Naive thymus-derived CD4-positive, alpha-beta T cell (primary cell): Measurements from ENCODE around the gene USH1C. TPM values are rescaled to one million over a fixed set of nuclear protein-coding genes. Genes with fewer than 3 reads are reported as not detected.
A peak's percentile ranks its signal among the peaks of the same experiment; 100 is the strongest.

ENCODE experiments used
- ATAC-seq: fragments of 150-1000 bp; cut with Tn5 transposase; 2 replicates; pipeline ENCODE4 v1.10.0; 2021; ENCODE audit warnings: mild to moderate bottlenecking, moderate library complexity
- CTCF ChIA-PET: fragments of 350-600 bp; sonication (Branson Sonifier 250); formaldehyde crosslinking; loops from one replicate; lab custom pipeline; 2021; ENCODE audit warnings: antibody characterized with exemption; lab: Charles Lee
- POLR2A ChIA-PET: fragments of 350-600 bp; sonication (Branson Sonifier 250); formaldehyde crosslinking; loops from one replicate; lab custom pipeline; 2021; ENCODE audit warnings: antibody characterized with exemption, inconsistent platforms; lab: Charles Lee
- DNase-seq, 9 donors: peaks; one replicate each; pipeline versions ENCODE4 v3.0.0 to v3.0.0-alpha.2; 2020 to 2022; ENCODE audit warnings: mixed read lengths in 1 of 9
- H3K27ac ChIP-seq: one replicate; pipeline ENCODE4 v1.7.0; 2013; ENCODE audit warnings: mild to moderate bottlenecking, low read depth, low read length, moderate library complexity
- H3K27me3 ChIP-seq, 2 donors: one replicate each; pipeline ENCODE4 v1.7.0; 2013; ENCODE audit warnings: low read length in 2 of 2, mild to moderate bottlenecking in 2 of 2, moderate library complexity in 2 of 2; ENCODE audit not compliant: control insufficient read depth in 2 of 2, insufficient read depth in 2 of 2
- H3K36me3 ChIP-seq, 3 experiments: 1 replicate in 2 of 3; 2 replicates in 1 of 3; pipeline ENCODE4 v1.7.0; 2013; ENCODE audit warnings: low read length in 3 of 3, mild to moderate bottlenecking in 3 of 3, moderate library complexity in 1 of 3; ENCODE audit not compliant: insufficient read depth in 3 of 3, control insufficient read depth in 2 of 3
- H3K4me1 ChIP-seq, 2 donors: one replicate each; pipeline ENCODE4 v1.7.0; 2013; ENCODE audit warnings: low read length in 2 of 2, mild to moderate bottlenecking in 2 of 2, moderate library complexity in 1 of 2; ENCODE audit not compliant: control insufficient read depth in 2 of 2, insufficient read depth in 2 of 2
- H3K4me3 ChIP-seq: 2 replicates; pipeline ENCODE4 v1.7.0; 2013; ENCODE audit warnings: mild to moderate bottlenecking, low read length
- H3K9me3 ChIP-seq, 3 experiments: 1 replicate in 2 of 3; 2 replicates in 1 of 3; pipeline ENCODE4 v1.7.0; 2013; ENCODE audit warnings: low read length in 3 of 3; ENCODE audit not compliant: control insufficient read depth in 2 of 3
- H3K27ac Mint-ChIP-seq, 9 donors: one replicate each; pipeline ENCODE4 v1.8.0; 2020 to 2022; ENCODE audit warnings: mixed read lengths in 9 of 9, mild to moderate bottlenecking in 8 of 9, moderate library complexity in 5 of 9, inconsistent platforms in 2 of 9
- H3K27me3 Mint-ChIP-seq, 5 donors: one replicate each; pipeline ENCODE4 v1.8.0; 2021 to 2022; ENCODE audit warnings: mixed read lengths in 5 of 5, mild to moderate bottlenecking in 1 of 5
- H3K36me3 Mint-ChIP-seq, 5 donors: one replicate each; pipeline ENCODE4 v1.8.0; 2020 to 2022; ENCODE audit warnings: mixed read lengths in 5 of 5, mild to moderate bottlenecking in 3 of 5, inconsistent platforms in 1 of 5
- H3K4me1 Mint-ChIP-seq, 7 donors: one replicate each; pipeline ENCODE4 v1.8.0; 2020 to 2022; ENCODE audit warnings: mixed read lengths in 7 of 7, mild to moderate bottlenecking in 3 of 7, inconsistent platforms in 1 of 7
- H3K4me3 Mint-ChIP-seq, 10 donors: one replicate each; pipeline ENCODE4 v1.8.0; 2020 to 2022; ENCODE audit warnings: mild to moderate bottlenecking in 10 of 10, mixed read lengths in 10 of 10, moderate library complexity in 6 of 10, inconsistent platforms in 2 of 10
- H3K9me3 Mint-ChIP-seq, 11 donors: one replicate each; pipeline ENCODE4 v1.8.0; 2020 to 2022; ENCODE audit warnings: mixed read lengths in 11 of 11, mild to moderate bottlenecking in 4 of 11, inconsistent platforms in 1 of 11, moderate library complexity in 1 of 11
- intact Hi-C, 2 donors: fragments of 100-400 bp; cut with micrococcal nuclease; formaldehyde crosslinking; loops; one replicate each; pipeline ENCODE4 v1.15.1; 2023
- polyA plus RNA-seq, 2 donors: library from polyadenylated mRNA; unstranded; fragments of 300-500 nt; fragmentation: Illumina TruSeq; gene quantifications; one replicate each; pipeline ENCODE4 v1.2.3, GENCODE V29; 2021
- total RNA-seq, 6 experiments: library from RNA in 5 of 6; stranded (reverse) in 5 of 6; gene quantifications; 1 replicate in 5 of 6; 2 replicates in 1 of 6; pipeline ENCODE4 v1.2.3 and lab custom pipeline; 2021 to 2026

The USH1C gene
- total and polyA plus RNA-seq, 7 experiments from 2014 or later = not detected

GRCh38 chr11:17476317-17477083 lies 67.7 kb downstream of the USH1C start, which contains the start of gene ABCC8:
ABCC8 (minus strand) TSS chr11:17476845; CDS start chr11:17476776, 69 bp downstream.
- Mint-ChIP-seq H3K27ac (peak within 1 kb of the TSS in 1 of 9 donors; percentile 63), H3K4me3 (peak within 1 kb of the TSS in 4 of 10 donors; percentile 16 to 55 (median 42)), H3K4me1 (peaks cover 0 to 9% (median 3%) of the 10 kb centered on the region in 7 donors), H3K9me3 (peaks cover 0 to 2% (median 0%) of the 10 kb centered on the region in 11 donors), H3K36me3 (no peaks in the 10 kb centered on the region), H3K27me3 (peaks cover 55 to 87% (median 58%) of the 10 kb centered on the region in 5 donors)
- ATAC-seq (no peak), DNase-seq (no peak)
- no peak within 1 kb of the TSS for H3K27ac ChIP-seq
- H3K4me3 ChIP-seq = no peak within 1 kb of the TSS
- intact Hi-C loops = no loop called here
- H3K27me3 ChIP-seq = no peaks in the 10 kb centered on the region
- POLR2A ChIA-PET = no interaction called here
- no peaks in the 10 kb centered on the region for H3K4me1 ChIP-seq
- H3K36me3 ChIP-seq = no peaks in the 10 kb centered on the region
- H3K9me3 ChIP-seq = no peaks in the 10 kb centered on the region
- CTCF ChIA-PET = no interaction called here

GRCh38 chr11:17475666-17476316 lies 68.4 kb downstream of the USH1C start:
- H3K4me1 ChIP-seq = no peaks in the 10 kb centered on the region
- Mint-ChIP-seq H3K9me3 (peaks cover 0 to 2% (median 0%) of the 10 kb centered on the region in 11 donors), H3K27me3 (peaks cover 48 to 89% (median 60%) of the 10 kb centered on the region in 5 donors), H3K4me1 (peaks cover 0 to 9% (median 3%) of the 10 kb centered on the region in 7 donors), H3K36me3 (no peaks in the 10 kb centered on the region), H3K4me3 (peak overlapping the region in 2 of 10 donors; percentile 51 to 55), H3K27ac (no peak overlapping the region)
- H3K36me3 ChIP-seq = no peaks in the 10 kb centered on the region
- ATAC-seq (no peak), DNase-seq (no peak)
- ChIA-PET CTCF (no interaction called here), POLR2A (no interaction called here)
- no peaks in the 10 kb centered on the region for H3K9me3 ChIP-seq
- H3K27ac ChIP-seq = no peak overlapping the region
- H3K4me3 ChIP-seq = no peak overlapping the region
- intact Hi-C loops = no loop called here
- H3K27me3 ChIP-seq = no peaks in the 10 kb centered on the region

GRCh38 chr11:17473071-17473744 lies 71.0 kb downstream of the USH1C start:
- no peak overlapping the region for H3K4me3 Mint-ChIP-seq
- H3K36me3 Mint-ChIP-seq = no peaks in the 10 kb centered on the region
- H3K27ac Mint-ChIP-seq = no peak overlapping the region
- peaks cover 0 to 9% (median 2%) of the 10 kb centered on the region in 7 donors for H3K4me1 Mint-ChIP-seq
- Histone ChIP-seq H3K36me3 (no peaks in the 10 kb centered on the region), H3K27me3 (no peaks in the 10 kb centered on the region), H3K4me3 (no peak overlapping the region), H3K4me1 (no peaks in the 10 kb centered on the region), H3K27ac (no peak overlapping the region), H3K9me3 (no peaks in the 10 kb centered on the region)
- intact Hi-C loops = no loop called here
- ATAC-seq = no peak
- CTCF ChIA-PET = no interaction called here
- POLR2A ChIA-PET = no interaction called here
- peaks cover 0 to 2% (median 0%) of the 10 kb centered on the region in 11 donors for H3K9me3 Mint-ChIP-seq
- peaks cover 40 to 68% (median 48%) of the 10 kb centered on the region in 5 donors for H3K27me3 Mint-ChIP-seq
- DNase-seq = no peak

GRCh38 chr11:17472467-17472866 lies 71.7 kb downstream of the USH1C start:
- Mint-ChIP-seq H3K27ac (no peak overlapping the region), H3K4me1 (peaks cover 0 to 6% (median 2%) of the 10 kb centered on the region in 7 donors), H3K9me3 (peaks cover 0 to 1% (median 0%) of the 10 kb centered on the region in 11 donors), H3K27me3 (peaks cover 35 to 61% (median 42%) of the 10 kb centered on the region in 5 donors), H3K4me3 (no peak overlapping the region), H3K36me3 (no peaks in the 10 kb centered on the region)
- Histone ChIP-seq H3K4me3 (no peak overlapping the region), H3K27ac (no peak overlapping the region), H3K9me3 (no peaks in the 10 kb centered on the region), H3K36me3 (no peaks in the 10 kb centered on the region), H3K27me3 (no peaks in the 10 kb centered on the region), H3K4me1 (no peaks in the 10 kb centered on the region)
- no peak for DNase-seq
- ATAC-seq = no peak
- ChIA-PET POLR2A (no interaction called here), CTCF (no interaction called here)
- intact Hi-C loops = no loop called here

GRCh38 chr11:17471501-17471900 lies 72.7 kb downstream of the USH1C start:
- Histone ChIP-seq H3K27me3 (no peaks in the 10 kb centered on the region), H3K27ac (no peak overlapping the region), H3K36me3 (no peaks in the 10 kb centered on the region), H3K4me3 (no peak overlapping the region), H3K4me1 (no peaks in the 10 kb centered on the region), H3K9me3 (no peaks in the 10 kb centered on the region)
- ChIA-PET POLR2A (no interaction called here), CTCF (no interaction called here)
- Mint-ChIP-seq H3K27ac (no peak overlapping the region), H3K9me3 (no peaks in the 10 kb centered on the region), H3K4me3 (no peak overlapping the region), H3K36me3 (no peaks in the 10 kb centered on the region), H3K4me1 (peaks cover 0 to 5% (median 2%) of the 10 kb centered on the region in 7 donors), H3K27me3 (peaks cover 30 to 54% (median 37%) of the 10 kb centered on the region in 5 donors)
- DNase-seq (no peak), ATAC-seq (no peak)
- intact Hi-C loops = no loop called here

- no peaks in the 10 kb centered on the region for H3K9me3 ChIP-seq
- ChIA-PET POLR2A (no interaction called here), CTCF (no interaction called here)
- H3K27me3 Mint-ChIP-seq = peaks cover 23 to 43% (median 27%) of the 10 kb centered on the region in 5 donors
- ATAC-seq (no peak), DNase-seq (no peak)
- no peak overlapping the region for H3K27ac ChIP-seq
- no peak overlapping the region for H3K27ac Mint-ChIP-seq
- no peaks in the 10 kb centered on the region for H3K4me1 ChIP-seq
- no peak overlapping the region for H3K4me3 ChIP-seq
- H3K4me3 Mint-ChIP-seq = no peak overlapping the region
- H3K36me3 Mint-ChIP-seq = no peaks in the 10 kb centered on the region
- H3K36me3 ChIP-seq = no peaks in the 10 kb centered on the region
- no peaks in the 10 kb centered on the region for H3K27me3 ChIP-seq
- no peaks in the 10 kb centered on the region for H3K9me3 Mint-ChIP-seq
- no peaks in the 10 kb centered on the region for H3K4me1 Mint-ChIP-seq
- intact Hi-C loops = no loop called here
These were observed 74.2 kb downstream of the USH1C start for GRCh38 chr11:17469998-17470397.
